ENCODE measurements around the gene AHNAK. TPM values are rescaled to one million over a fixed set of nuclear protein-coding genes. Genes with fewer than 3 reads are reported as not detected.

The AHNAK gene
- total and polyA plus RNA-seq, 2 donors (not counting 3 experiments of a cell fraction or from before 2014, with no cell fraction given), result 35.2 to 436 TPM

DNA sequence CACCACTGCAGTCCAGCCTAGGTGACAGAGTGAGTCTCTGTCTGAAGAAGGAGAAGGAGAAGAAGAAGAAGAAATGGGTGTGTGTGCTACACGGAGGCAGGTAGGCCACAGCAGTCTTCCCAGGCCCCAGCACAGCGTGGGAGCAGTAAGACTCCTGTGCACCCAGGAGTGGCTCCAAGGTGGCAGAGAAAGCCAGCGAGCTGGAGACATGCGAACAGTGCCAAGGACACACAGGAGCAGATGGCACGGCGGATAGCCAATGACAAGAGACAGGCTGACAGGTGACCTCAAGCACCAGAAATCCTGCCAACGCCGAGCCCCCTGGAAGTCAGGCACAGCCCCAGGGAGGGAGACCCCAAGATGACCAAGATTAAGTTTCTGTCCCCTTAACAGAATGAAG lies 136.8 kb downstream of the AHNAK start:
- TF ChIP-seq EZH2 (IDR thresholded peaks at IDR 0.05; ENCODE audit: borderline replicate concordance, low read depth, low read length, severe bottlenecking), result no peak
- no peak for TF ChIP-seq POLR2AphosphoS5 (IDR thresholded peaks at IDR 0.05; ENCODE audit: insufficient read depth, low read depth, low read length)
- no peak for TF ChIP-seq GATA2 (IDR thresholded peaks at IDR 0.05; ENCODE audit: insufficient read depth, insufficient read length, low read depth, low read length)
- TF ChIP-seq JUN (IDR thresholded peaks at IDR 0.05; ENCODE audit: borderline replicate concordance, insufficient read depth, insufficient read length, low read depth), result no peak
- no peak for TF ChIP-seq MAX (IDR thresholded peaks at IDR 0.05; ENCODE audit: insufficient read depth, insufficient read length)
- TF ChIP-seq, protein P1, sequence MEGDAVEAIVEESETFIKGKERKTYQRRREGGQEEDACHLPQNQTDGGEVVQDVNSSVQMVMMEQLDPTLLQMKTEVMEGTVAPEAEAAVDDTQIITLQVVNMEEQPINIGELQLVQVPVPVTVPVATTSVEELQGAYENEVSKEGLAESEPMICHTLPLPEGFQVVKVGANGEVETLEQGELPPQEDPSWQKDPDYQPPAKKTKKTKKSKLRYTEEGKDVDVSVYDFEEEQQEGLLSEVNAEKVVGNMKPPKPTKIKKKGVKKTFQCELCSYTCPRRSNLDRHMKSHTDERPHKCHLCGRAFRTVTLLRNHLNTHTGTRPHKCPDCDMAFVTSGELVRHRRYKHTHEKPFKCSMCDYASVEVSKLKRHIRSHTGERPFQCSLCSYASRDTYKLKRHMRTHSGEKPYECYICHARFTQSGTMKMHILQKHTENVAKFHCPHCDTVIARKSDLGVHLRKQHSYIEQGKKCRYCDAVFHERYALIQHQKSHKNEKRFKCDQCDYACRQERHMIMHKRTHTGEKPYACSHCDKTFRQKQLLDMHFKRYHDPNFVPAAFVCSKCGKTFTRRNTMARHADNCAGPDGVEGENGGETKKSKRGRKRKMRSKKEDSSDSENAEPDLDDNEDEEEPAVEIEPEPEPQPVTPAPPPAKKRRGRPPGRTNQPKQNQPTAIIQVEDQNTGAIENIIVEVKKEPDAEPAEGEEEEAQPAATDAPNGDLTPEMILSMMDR (IDR thresholded peaks at IDR 0.05; ENCODE audit: extremely low read depth in 1 of 2, insufficient read depth in 1 of 2, low read depth in 1 of 2, low read length in 2 of 2), result no peak
- TF ChIP-seq MYC (IDR thresholded peaks at IDR 0.05; ENCODE audit: low read depth, low read length), result no peak
- FAIRE-seq, result no peak
- H3K79me2 ChIP-seq (ENCODE audit: control insufficient read depth, insufficient read depth, low read length), result no peaks in the 10 kb centered on the region
- no peaks in the 10 kb centered on the region for H3K4me1 ChIP-seq (ENCODE audit: control insufficient read depth, extremely low read depth, insufficient read depth, low read length)
- intact Hi-C loops (cut with micrococcal nuclease) (no loop called here), dilution Hi-C loops (cut with MboI; ENCODE audit: extremely low pct_ligation_motif_present, low sequenced_read_pairs) (no loop called here)
- H3K27me3 ChIP-seq (ENCODE audit: control insufficient read depth in 2 of 2, insufficient read depth in 2 of 2, low read length in 2 of 2), result no peaks in the 10 kb centered on the region
- H3K4me3 ChIP-seq (replicated peaks in 1 of 3; ENCODE audit: insufficient read depth in 1 of 3, low read depth in 1 of 3, low read length in 3 of 3), result no peak overlapping the region
- POLR2A ChIA-PET, result interaction anchor here (0.7 to 0.9 kb wide), 2 partner anchors 10 to 255 kb away, joined by 3 to 5 read pairs; partner anchors contain the start of genes C11orf98 and CSKMT
- no peak overlapping the region for H2AFZ ChIP-seq (ENCODE audit: low read depth, low read length)
- H3K4me2 ChIP-seq (ENCODE audit: insufficient read depth, low read length), result no peak overlapping the region
- no peak overlapping the region for H3K27ac ChIP-seq (ENCODE audit: insufficient read depth, low read depth, low read length)
- H3K9me3 ChIP-seq (replicated peaks; ENCODE audit: control insufficient read depth, insufficient read depth, low read length), result no peaks in the 10 kb centered on the region
- no peaks in the 10 kb centered on the region for H3K9me1 ChIP-seq (replicated peaks; ENCODE audit: control insufficient read depth, extremely low read depth, insufficient read depth, low read length)
- no peaks in the 10 kb centered on the region for H3K36me3 ChIP-seq (ENCODE audit: control insufficient read depth in 2 of 2, extremely low read depth in 1 of 2, insufficient read depth in 2 of 2, low read length in 2 of 2)
- BruUV-seq (replicated peaks), result no TSS peak
- CTCF ChIA-PET, result interaction anchor here (0.8 to 3.9 kb wide), 4 partner anchors 10 to 133 kb away, joined by 4 to 26 read pairs (median 10); no protein-coding TSS in a partner anchor
- no peak overlapping the region for H3K9ac ChIP-seq (replicated peaks; ENCODE audit: extremely low read depth, insufficient read depth, low read length)
- no peaks in the 10 kb centered on the region for H4K20me1 ChIP-seq (replicated peaks; ENCODE audit: control insufficient read depth, extremely low read depth, insufficient read depth, low read length)
- no peak for DNase-seq (ENCODE audit: low read depth, low spot score)
